ENCODE data around the gene SLC12A4.

DNA sequence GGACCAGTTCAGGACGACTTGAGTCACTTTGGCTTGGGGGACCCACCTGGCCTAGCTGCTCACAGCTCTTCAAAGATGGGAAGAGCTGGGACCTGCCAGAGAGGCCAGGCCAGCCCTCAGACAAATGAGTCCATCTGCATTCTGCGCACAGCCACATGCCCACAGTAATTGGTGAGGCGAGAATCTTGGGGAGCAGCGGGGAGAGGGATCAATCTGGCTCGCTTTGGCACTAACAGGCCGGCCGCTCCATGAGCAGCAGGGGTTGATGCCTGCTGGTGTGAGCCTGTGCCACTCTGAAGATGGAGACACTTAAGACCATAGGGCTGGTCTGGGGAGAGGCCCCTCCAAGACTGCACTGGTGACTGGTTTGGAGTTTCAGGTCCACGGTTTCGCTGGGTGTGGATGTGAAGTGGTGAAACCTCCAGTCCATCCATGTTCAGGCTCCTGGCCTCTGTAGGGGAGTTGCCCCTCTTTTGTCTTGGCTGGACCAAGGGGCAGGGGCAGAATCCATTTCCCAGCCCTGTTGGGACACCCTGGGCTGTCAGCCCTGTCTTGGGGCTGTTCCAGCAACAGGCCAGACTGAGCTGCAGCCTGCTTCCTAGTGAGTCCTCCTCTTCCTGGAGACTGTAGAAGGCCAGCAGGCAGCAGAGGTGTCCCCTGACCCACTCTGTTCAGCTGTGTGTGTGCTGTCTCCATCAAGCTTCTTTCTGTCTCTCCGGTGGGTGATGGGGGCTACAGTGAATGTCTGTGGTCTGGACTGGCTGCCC is 44.1 kb downstream of the SLC12A4 start:
- TF ChIP-seq POLR2A (IDR thresholded peaks at IDR 0.05) (no peak), POLR2AphosphoS5 (IDR thresholded peaks at IDR 0.05) (no peak)
- TF ChIP-seq, protein P1, sequence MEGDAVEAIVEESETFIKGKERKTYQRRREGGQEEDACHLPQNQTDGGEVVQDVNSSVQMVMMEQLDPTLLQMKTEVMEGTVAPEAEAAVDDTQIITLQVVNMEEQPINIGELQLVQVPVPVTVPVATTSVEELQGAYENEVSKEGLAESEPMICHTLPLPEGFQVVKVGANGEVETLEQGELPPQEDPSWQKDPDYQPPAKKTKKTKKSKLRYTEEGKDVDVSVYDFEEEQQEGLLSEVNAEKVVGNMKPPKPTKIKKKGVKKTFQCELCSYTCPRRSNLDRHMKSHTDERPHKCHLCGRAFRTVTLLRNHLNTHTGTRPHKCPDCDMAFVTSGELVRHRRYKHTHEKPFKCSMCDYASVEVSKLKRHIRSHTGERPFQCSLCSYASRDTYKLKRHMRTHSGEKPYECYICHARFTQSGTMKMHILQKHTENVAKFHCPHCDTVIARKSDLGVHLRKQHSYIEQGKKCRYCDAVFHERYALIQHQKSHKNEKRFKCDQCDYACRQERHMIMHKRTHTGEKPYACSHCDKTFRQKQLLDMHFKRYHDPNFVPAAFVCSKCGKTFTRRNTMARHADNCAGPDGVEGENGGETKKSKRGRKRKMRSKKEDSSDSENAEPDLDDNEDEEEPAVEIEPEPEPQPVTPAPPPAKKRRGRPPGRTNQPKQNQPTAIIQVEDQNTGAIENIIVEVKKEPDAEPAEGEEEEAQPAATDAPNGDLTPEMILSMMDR (IDR thresholded peaks at IDR 0.05), result no peak
